Measurements from ENCODE around the gene RHBDF2.
A peak's percentile ranks its signal among the peaks of the same experiment; 100 is the strongest.

RHBDF2 gene

DNA sequence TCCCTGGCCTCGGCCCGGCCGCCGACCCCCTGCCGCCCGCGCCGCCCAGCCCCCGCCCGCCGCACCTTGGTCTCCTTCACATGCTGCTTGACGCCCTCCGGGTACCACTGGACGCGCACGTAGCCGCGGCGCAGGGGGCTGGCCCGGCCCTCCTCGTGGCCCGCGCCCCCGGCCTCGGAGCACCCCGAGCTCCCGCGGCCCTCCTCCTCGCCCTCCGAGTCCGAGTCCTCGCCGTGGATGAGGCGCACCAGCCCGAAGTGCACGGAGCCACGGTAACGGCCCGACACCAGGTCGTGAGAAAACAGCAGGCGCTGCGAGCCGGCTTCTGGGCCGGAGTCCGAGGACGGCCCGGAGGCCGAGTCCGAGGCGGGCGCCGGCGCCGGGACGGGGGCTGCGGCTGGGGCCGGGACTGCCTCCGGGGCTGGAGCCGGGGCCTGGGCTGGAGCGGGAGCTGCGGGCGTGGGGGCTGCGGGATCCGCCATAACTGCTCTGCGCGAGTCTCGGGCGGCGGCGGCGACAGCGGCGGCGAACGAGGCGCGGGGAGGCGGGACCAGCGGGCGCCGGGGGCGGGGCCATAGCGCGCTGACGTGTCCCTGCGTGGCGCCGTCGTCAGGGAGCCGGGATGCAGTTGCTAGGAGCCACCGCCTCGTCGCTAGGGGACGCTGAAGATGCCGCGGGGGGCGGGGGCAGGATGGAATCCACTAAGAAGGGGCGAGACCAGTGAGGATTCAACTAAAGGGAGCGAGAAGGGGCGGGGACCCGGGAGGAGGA is 48.4 kb downstream of the RHBDF2 start, which contains the start of gene UBE2O:
Gene UBE2O, minus strand, starts transcription at position 493 of the 771 bp plus-strand sequence. Its CDS starts 11 bp downstream, at position 482.
- DNase-seq = peak; percentile 93

DNA sequence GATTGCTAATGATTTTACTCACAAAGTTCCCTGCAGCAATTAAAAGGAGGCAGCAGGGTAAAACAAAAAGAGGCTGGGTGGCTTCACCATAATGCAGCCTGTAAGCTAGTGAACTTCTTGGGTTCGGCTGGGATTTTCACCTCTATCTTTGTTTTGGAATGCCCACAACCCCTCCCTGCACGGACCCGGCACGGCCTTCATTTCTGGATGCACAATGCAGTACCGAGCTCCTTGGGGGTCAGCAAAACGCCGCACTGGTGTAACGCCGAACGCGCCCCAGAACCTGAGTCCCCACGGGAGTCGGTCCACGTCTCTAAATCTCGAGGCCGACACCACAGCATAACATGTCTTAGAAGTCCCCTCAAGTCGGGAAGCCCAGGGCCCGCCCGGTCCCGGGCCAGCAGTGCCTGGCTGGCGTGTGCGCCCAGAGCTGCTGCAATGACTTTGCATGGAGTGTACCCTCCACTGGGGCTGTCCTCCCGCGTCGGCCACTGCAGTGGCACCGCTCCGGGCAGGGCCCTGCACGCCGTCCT is 49.0 kb downstream of the RHBDF2 start:
- no peak for DNase-seq

DNA sequence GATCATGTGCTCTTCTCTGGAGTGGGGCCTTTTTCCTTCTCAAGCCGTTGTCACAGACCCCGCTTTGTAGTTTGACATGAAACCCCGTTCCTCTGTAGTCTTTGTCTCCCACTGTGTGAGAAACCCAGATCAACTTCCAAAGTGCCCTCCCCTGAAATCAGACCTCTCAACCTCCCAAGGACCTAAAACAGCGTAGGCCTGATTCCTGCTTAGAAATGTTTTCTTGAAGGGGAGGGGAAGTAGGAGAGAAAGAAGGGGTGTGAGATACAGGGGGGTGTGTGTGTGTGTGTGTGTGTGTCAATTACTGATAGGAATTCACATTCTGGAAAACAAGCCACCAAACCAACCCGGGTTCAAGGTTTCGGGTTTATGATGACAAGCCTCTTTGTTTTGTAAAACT is 49.7 kb downstream of the RHBDF2 start:
- DNase-seq = no peak

DNA sequence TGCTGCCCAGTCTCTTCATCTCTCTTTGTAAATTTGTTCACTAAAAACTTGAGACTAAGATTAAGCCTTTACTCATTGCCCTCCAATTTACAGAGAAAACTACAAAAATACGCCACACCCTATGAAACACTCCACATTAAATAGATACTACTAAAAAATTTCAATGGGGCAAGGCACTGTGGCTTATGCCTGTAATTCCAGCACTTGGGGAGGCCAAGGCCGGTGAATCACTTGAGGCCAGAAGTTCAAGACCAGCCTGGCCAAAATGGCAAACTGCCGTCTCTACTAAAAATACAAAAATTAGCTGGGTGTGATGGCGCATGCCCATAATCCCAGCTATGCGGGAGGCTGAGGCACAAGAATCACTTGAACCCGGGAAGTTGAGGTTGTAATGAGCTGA is 52.1 kb downstream of the RHBDF2 start:
- DNase-seq = no peak

- DNase-seq = peak; percentile 44
Measured at GRCh38 chr17:76447931-76448652, 53.1 kb downstream of the RHBDF2 start.

DNA sequence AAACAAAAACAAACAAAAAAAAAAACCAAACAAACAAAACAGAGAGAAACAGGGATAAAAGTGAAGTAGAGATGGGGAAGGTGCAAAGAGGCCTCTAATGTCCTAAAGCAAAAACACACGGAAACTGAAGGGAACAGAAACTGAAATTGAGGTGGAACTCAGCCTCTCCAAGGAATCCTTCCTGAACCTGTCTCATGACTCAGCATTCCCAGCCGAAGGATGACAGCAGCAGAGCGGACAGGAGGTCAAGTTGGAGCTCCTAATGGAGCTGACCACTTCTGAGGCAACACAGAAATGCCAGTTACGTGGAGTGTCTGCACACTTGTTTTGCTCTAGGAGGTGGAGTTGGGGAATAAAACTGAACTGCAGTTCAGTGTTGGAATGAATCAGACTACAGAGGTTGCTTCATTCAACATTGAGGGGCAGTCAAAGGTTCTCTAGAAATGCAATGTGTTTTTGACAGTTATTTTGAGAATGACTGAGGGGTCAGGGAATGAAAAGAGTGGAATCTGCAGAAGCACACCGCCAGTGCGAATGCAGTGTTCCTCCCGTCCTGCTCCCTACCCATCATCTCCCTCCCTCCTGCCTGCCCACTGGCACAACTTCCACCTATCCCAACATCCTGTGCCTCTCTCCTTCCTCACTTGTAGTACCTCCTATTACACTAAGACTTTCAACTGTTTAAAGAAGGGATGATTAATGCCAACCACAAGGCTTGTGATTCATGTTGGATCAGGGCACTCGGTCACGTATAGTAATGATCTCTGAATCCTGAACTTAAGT is 54.6 kb downstream of the RHBDF2 start:
- peak; percentile 35 for DNase-seq

- DNase-seq = no peak
Measured at GRCh38 chr17:76445697-76446448, 55.4 kb downstream of the RHBDF2 start.

GRCh38 chr17:76444518-76445311 is 56.5 kb downstream of the RHBDF2 start:
- peak; percentile 48 for DNase-seq

DNA sequence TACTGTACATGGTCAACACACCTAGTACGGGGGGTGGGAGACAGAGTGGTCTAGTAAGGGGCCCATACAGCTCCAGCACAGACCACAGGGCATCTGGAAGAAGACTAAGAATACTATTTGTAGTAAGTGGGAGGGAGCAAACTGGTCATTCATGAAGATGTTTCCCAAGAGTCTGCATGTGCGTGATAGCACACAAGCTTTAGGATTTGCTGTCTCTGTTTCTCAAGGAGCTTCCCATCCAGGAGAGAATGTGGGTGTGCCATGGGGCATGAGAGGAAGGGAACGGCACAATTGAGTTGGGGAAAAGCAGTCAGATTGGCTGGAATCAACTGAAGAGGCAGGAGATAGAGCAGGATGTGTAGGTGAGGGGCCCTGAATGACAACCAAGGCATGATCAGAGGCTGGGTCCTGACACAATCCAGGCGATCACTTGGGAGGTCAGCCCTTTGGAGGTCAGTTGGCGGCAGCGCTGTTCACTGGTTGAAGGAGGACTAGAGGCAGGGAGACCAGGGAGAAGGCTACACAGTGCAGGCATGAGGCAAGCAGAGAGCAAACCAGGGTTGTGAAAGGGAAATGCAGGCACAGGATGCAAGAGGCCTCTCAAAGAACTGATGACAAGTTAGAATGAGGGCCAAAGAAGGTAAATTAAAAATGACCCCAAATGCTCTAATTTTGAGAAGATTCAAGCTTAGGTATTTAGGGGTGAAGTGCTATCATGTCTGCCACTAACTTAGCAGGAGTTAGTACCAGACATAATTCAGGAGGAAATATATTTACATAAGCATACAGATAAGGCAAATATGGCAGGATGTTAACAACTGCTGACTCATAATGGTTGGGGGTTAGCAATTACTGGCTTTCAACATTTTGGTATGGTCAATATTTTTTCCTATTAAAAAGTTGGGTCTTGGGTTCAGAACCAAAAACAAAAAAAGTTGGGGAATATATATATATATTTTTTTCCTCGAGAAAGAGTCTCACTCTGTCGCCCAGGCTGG is 58.6 kb downstream of the RHBDF2 start:
- peak; percentile 35 for DNase-seq

DNA sequence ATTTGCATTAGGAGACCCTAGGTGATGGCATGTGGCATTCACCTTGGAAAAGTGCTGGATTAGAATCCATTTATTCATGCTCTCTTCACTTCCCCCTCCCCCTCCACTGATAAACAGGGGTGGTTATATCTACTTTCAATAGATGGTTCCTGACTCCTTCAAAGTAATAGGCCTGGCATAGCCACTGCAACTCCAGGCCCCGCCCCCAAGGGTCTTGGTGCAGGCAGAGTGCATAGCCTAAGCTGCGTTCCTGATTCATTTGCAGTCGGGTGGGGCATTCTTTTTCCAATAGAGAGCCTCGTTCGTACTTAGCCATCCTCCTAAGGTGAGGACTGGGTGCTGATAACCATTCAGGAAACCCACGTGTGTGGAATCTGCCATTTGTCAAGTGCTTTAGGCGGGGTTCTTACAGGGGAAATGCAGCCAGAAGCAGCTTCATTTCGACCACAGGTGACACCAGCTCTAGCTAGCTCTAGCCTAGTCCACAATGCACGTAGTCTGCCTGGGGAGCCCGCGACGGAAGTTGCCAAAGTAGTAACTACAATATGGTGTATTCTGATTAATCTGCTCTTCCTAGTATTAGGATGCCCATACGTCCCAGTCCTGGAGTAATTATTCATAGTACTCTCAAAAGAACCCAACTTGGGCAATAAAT is 59.4 kb downstream of the RHBDF2 start:
- no peak for DNase-seq

DNA sequence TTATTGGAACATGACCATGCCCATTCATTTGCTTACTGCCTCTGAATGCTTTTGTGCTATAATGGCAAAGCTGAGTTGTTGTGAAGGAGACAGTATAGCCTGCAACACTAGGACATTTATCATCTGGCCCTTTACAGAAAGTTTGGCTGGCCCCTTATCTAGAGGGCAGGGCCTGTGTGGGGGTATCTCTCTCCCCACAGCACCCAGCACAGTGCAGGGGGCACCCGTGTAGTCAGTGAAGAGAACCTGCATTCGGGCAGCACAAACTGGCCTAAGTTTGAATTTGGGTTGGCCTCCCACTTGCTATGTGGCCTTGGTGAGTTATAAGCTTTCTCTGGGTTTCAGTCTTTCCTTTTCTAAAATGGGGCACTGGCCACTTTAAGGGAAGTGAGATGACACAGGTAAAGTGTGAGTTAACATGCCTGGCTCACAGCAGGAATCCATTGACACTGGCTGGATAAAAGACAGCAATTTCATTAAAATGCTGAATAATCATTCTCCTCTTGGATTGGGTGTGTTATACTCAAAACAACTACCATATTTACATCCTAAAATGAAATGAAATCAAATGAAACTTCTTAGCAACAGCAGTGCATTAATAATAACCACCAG is 60.4 kb downstream of the RHBDF2 start:
- no peak for DNase-seq

- no peak for DNase-seq
Measured at GRCh38 chr17:76439314-76439928, 61.8 kb downstream of the RHBDF2 start.

- DNase-seq = no peak
Measured at GRCh38 chr17:76438906-76439305, 62.3 kb downstream of the RHBDF2 start.

DNA sequence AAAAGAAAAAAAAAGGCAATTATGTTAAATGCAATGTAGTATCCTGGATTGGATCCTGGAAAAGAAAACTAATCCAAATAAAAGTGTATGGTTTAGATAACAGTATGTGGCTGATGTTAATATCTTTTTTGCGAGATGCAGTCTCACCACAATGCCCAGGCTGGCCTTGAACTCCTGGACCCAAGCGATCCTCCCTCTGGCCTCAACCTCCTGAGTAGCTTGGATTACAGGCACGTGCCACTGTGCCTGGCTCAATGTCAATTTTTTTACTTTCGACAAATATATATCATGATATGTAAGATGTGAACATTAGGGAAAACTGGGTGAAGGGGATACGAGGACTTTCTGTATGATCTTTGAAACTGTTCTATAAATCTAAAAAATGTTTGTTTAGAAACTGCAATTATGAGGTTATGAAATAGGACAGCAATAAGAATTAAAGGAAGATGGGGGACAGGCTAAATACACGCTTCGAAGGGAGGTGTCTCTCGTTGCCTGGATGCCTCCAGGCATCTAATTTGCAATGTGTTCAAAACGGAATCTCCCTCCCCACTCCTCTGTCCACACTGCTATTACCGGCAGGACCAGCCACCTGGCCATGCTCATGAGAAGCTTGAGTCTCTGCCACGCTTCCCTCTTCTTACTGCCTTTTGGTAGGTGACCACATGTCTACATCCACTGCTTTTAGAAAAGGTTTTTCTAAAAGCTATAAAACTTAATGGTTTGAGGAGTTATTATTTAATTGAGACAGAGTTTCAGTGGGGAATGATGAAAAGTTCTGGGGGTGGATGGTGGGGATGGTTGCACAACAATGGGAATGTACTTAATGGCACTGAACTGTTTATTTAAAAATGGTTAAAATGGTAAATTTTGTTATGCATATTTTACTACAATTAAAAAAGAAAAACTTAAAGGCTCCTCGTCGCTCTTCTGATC is 63.5 kb downstream of the RHBDF2 start:
- DNase-seq = no peak

DNA sequence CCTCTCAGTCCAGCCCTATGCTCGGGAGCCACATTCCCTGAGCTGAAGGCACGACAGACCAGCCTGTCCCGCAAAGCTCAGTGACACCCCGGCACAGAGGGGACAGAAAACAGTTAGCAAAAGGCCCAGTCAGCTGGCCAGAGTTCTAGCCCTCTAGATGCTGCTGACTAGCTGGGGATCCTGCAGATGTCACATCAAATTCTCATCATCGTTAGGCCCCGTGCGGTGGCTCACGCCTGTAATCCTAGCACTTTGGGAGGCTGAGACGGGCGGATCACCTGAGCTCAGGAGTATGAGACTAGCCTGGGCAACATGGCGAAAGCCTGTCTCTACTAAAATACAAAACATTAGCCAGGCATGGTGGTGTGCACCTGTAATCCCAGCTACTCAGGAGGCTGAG is 65.5 kb downstream of the RHBDF2 start:
- no peak for DNase-seq

- DNase-seq = no peak
Measured at GRCh38 chr17:76434870-76435269, 66.4 kb downstream of the RHBDF2 start.

- DNase-seq = no peak
Measured at GRCh38 chr17:76433693-76434092, 67.5 kb downstream of the RHBDF2 start.

All from activated CD4-positive, alpha-beta T cell treated with anti-CD3 and anti-CD28 coated beads, Interleukin-2, amount 50 U/mL, for 16 hours (primary cell).